ENCODE results near the gene KLHL15.

- TF ChIP-seq CTCF (IDR thresholded peaks at IDR 0.05) (no peak), ESRRA (CRISPR knock-in tag; IDR thresholded peaks at IDR 0.05; ENCODE audit: borderline replicate concordance) (no peak), USF2 (CRISPR knock-in tag; IDR thresholded peaks at IDR 0.05) (no peak), PREB (CRISPR knock-in tag; IDR thresholded peaks at IDR 0.05; ENCODE audit: borderline replicate concordance) (no peak), TEAD1 (CRISPR knock-in tag; IDR thresholded peaks at IDR 0.05) (no peak), SMAD4 (CRISPR knock-in tag; IDR thresholded peaks at IDR 0.05) (no peak), ZNF425 (CRISPR knock-in tag; conservative IDR thresholded peaks at IDR 0.05) (no peak), ZNF263 (CRISPR knock-in tag; IDR thresholded peaks at IDR 0.05; ENCODE audit: low read depth) (no peak), ZNF512 (CRISPR knock-in tag; IDR thresholded peaks at IDR 0.05; ENCODE audit: borderline replicate concordance) (no peak), NR2C2 (CRISPR knock-in tag; IDR thresholded peaks at IDR 0.05) (no peak), TCF7 (CRISPR knock-in tag; IDR thresholded peaks at IDR 0.05; ENCODE audit: low read depth) (no peak), IRF2 (CRISPR knock-in tag; IDR thresholded peaks at IDR 0.05; ENCODE audit: borderline replicate concordance, low read depth) (no peak), CBFB (CRISPR knock-in tag; IDR thresholded peaks at IDR 0.05; ENCODE audit: low read depth) (no peak)
Observed at GRCh38 chrX:23993012-23993633, 33.9 kb downstream of the KLHL15 start.

Measured in WTC11 (cell line).